HepG2 (cell line): ENCODE results near the gene ONECUT3.
"Not testable (repeated sequence)": the region's sequence is repeated elsewhere in the genome, so short reads cannot be mapped to it uniquely, and the experiment has no call there.

Source experiments
- GABPB1 ChIP-seq: IDR thresholded peaks from 2 replicates; pipeline ENCODE4 v1.6.1; 2016; ENCODE audit warnings: mild to moderate bottlenecking, missing genetic modification reagents, moderate library complexity, missing compliant biosample characterization
- GATAD1 ChIP-seq: IDR thresholded peaks from 2 replicates; pipeline ENCODE4 v1.6.1; 2016; ENCODE audit warnings: missing genetic modification reagents, missing compliant biosample characterization
- GTF2F1 ChIP-seq: fragments of 150-350 bp; IDR thresholded peaks from 2 replicates; pipeline ENCODE4 v1.6.1; 2014; ENCODE audit warnings: low read length
- PHF20 ChIP-seq: sonication (generic); formaldehyde crosslinking; IDR thresholded peaks from 2 replicates; pipeline ENCODE4 v1.5.0; 2020; ENCODE audit warnings: mild to moderate bottlenecking, missing genetic modification reagents
- SIN3A ChIP-seq: IDR thresholded peaks from 2 replicates; pipeline ENCODE4 v1.6.1; 2011; ENCODE audit warnings: low read depth, mild to moderate bottlenecking, control low read depth, low read length, borderline replicate concordance
- SIN3B ChIP-seq: fragments of 150-350 bp; IDR thresholded peaks from 2 replicates; pipeline ENCODE4 v1.6.1; 2014; ENCODE audit warnings: low read length
- TCF7L2 ChIP-seq: IDR thresholded peaks from 2 replicates; pipeline ENCODE4 v1.6.1; 2011; ENCODE audit warnings: mild to moderate bottlenecking, low read depth, low read length, moderate library complexity
- ZNF160 ChIP-seq: sonication (generic); formaldehyde crosslinking; IDR thresholded peaks from 2 replicates; pipeline ENCODE4 v1.8.0; 2022; ENCODE audit warnings: mild to moderate bottlenecking, inconsistent platforms, missing genetic modification reagents
- ZNF512 ChIP-seq: sonication (generic); formaldehyde crosslinking; IDR thresholded peaks from 2 replicates; pipeline ENCODE4 v1.4.0; 2020; ENCODE audit warnings: mild to moderate bottlenecking, missing genetic modification reagents

- TF ChIP-seq GABPB1 (CRISPR knock-in tag); GTF2F1; ZNF160; ZNF512 (CRISPR knock-in tag); GATAD1 (CRISPR knock-in tag); SIN3A; PHF20 (CRISPR knock-in tag); TCF7L2; SIN3B: not testable (repeated sequence)
These were observed 44.0 kb downstream of the ONECUT3 start for GRCh38 chr19:1797313-1797712.
